Fibroblast of lung (primary cell): ENCODE results near the gene EFS. TPM values are rescaled to one million over a fixed set of nuclear protein-coding genes. Genes with fewer than 3 reads are reported as not detected.

Experiments
- DNase-seq, 2 donors: peaks; one replicate each; pipeline versions ENCODE4 v3.0.0 to v3.0.0-alpha.2; 2010; ENCODE audit warnings: low read depth in 2 of 2
- H2AFZ ChIP-seq: 2 replicates; pipeline ENCODE4 v1.5.1; 2012; ENCODE audit warnings: low read length, control low read depth, inconsistent platforms
- H3K27ac ChIP-seq: 2 replicates; pipeline ENCODE4 v1.5.1; 2011; ENCODE audit warnings: low read length, control low read depth; ENCODE audit not compliant: insufficient read depth
- H3K27me3 ChIP-seq: 2 replicates; pipeline ENCODE4 v1.5.1; 2011; ENCODE audit warnings: mild to moderate bottlenecking, low read length; ENCODE audit not compliant: control insufficient read depth, insufficient read depth
- H3K36me3 ChIP-seq: 2 replicates; pipeline ENCODE4 v1.5.1; 2011; ENCODE audit warnings: low read length; ENCODE audit not compliant: control insufficient read depth, insufficient read depth
- H3K4me1 ChIP-seq: 2 replicates; pipeline ENCODE4 v1.5.1; 2011; ENCODE audit warnings: low read length; ENCODE audit not compliant: control insufficient read depth, insufficient read depth; ENCODE audit errors: extremely low read depth
- H3K4me2 ChIP-seq: 2 replicates; pipeline ENCODE4 v1.5.1; 2011; ENCODE audit warnings: low read length, control low read depth; ENCODE audit not compliant: insufficient read depth; ENCODE audit errors: extremely low read depth
- H3K4me3 ChIP-seq, 4 experiments: fragments of 200-600 bp in 1 of 4; sonication (generic) in 1 of 4; replicated peaks in 1 of 4; 2 replicates each; pipeline ENCODE4 v1.5.1; 2011 to 2016; ENCODE audit warnings: low read length in 4 of 4, low read depth in 3 of 4, mild to moderate bottlenecking in 3 of 4, control low read depth in 2 of 4, inconsistent platforms in 1 of 4, mixed read lengths in 1 of 4; ENCODE audit not compliant: insufficient read depth in 1 of 4; ENCODE audit errors: control extremely low read depth in 1 of 4
- H3K79me2 ChIP-seq: 2 replicates; pipeline ENCODE4 v1.5.1; 2012; ENCODE audit warnings: mild to moderate bottlenecking, low read length, inconsistent platforms; ENCODE audit not compliant: control insufficient read depth, insufficient read depth
- H3K9ac ChIP-seq: 2 replicates; pipeline ENCODE4 v1.5.1; 2011; ENCODE audit warnings: mild to moderate bottlenecking, low read length, control low read depth; ENCODE audit not compliant: insufficient read depth
- H3K9me3 ChIP-seq: 2 replicates; pipeline ENCODE4 v1.5.1; 2012; ENCODE audit warnings: low read depth, low read length; ENCODE audit not compliant: control insufficient read depth, insufficient read depth
- H4K20me1 ChIP-seq: 2 replicates; pipeline ENCODE4 v1.5.1; 2011; ENCODE audit warnings: low read length; ENCODE audit not compliant: control insufficient read depth, insufficient read depth; ENCODE audit errors: extremely low read depth
- EZH2 ChIP-seq: IDR thresholded peaks from 2 replicates; pipeline ENCODE4 v1.5.1; 2012; ENCODE audit warnings: low read length, control low read depth, mild to moderate bottlenecking; ENCODE audit errors: missing control alignments
- polyA plus RNA-seq, 2 donors: library from polyadenylated mRNA; depleted of rRNA in 1 of 2; stranded (reverse) in 1 of 2; unstranded in 1 of 2; fragments of >200 nt; gene quantifications; 2 replicates each; pipeline ENCODE4 v1.2.1, GENCODE V29; 2011 to 2012; ENCODE audit warnings: missing spikeins in 1 of 2
- total RNA-seq: library from RNA; depleted of rRNA; stranded (reverse); fragments of >200 nt; gene quantifications from 2 replicates; pipeline ENCODE4 v1.2.1, GENCODE V29; 2014
- TF ChIP-seq, protein P1 (sequence below), 2 donors: IDR thresholded peaks in 1 of 2; conservative IDR thresholded peaks in 1 of 2; 1 replicate in 1 of 2; 2 replicates in 1 of 2; pipeline ENCODE4 v1.5.1; 2011 to 2012; ENCODE audit warnings: low read length in 2 of 2, control low read depth in 1 of 2, inconsistent platforms in 1 of 2, low read depth in 1 of 2, mild to moderate bottlenecking in 1 of 2

The EFS gene
- total and polyA plus RNA-seq, 2 donors (not counting 1 experiment from before 2014, with no cell fraction given): 2.3 to 12.2 TPM

DNA sequence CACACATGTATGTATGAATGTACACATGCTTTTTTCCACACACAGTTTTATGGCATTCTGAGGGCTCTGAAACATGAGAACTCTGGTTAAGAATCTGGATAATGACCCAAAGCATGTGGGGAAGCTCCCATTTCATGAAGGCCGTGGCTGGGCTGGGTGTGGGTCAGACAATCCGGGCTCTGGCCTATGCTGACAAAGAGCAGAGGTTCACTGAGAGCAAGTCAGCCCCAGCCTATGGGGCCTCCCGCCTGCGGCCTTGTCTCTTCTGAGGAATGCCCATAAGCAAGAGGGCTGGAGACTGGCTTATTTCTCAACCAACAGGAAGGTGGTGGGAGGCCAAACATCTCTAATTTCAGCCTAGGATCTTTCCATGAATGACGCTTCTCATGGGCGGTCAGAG lies 34.6 kb upstream of the EFS start:
- Histone ChIP-seq H3K27me3 (no peaks in the 10 kb centered on the region), H4K20me1 (no peaks in the 10 kb centered on the region), H3K4me1 (no peaks in the 10 kb centered on the region), H3K9me3 (no peaks in the 10 kb centered on the region), H3K4me2 (no peak overlapping the region), H3K9ac (no peak overlapping the region), H3K27ac (no peak overlapping the region), H3K36me3 (no peaks in the 10 kb centered on the region), H3K79me2 (no peaks in the 10 kb centered on the region), H3K4me3 (no peak overlapping the region), H2AFZ (no peak overlapping the region)
- DNase-seq: no peak
- TF ChIP-seq EZH2: no peak
- TF ChIP-seq, protein P1, sequence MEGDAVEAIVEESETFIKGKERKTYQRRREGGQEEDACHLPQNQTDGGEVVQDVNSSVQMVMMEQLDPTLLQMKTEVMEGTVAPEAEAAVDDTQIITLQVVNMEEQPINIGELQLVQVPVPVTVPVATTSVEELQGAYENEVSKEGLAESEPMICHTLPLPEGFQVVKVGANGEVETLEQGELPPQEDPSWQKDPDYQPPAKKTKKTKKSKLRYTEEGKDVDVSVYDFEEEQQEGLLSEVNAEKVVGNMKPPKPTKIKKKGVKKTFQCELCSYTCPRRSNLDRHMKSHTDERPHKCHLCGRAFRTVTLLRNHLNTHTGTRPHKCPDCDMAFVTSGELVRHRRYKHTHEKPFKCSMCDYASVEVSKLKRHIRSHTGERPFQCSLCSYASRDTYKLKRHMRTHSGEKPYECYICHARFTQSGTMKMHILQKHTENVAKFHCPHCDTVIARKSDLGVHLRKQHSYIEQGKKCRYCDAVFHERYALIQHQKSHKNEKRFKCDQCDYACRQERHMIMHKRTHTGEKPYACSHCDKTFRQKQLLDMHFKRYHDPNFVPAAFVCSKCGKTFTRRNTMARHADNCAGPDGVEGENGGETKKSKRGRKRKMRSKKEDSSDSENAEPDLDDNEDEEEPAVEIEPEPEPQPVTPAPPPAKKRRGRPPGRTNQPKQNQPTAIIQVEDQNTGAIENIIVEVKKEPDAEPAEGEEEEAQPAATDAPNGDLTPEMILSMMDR (conservative IDR thresholded peaks at IDR 0.05 in 1 of 2, IDR thresholded peaks at IDR 0.05 in 1 of 2; ENCODE audit: low read depth in 1 of 2, low read length in 2 of 2): no peak

DNA sequence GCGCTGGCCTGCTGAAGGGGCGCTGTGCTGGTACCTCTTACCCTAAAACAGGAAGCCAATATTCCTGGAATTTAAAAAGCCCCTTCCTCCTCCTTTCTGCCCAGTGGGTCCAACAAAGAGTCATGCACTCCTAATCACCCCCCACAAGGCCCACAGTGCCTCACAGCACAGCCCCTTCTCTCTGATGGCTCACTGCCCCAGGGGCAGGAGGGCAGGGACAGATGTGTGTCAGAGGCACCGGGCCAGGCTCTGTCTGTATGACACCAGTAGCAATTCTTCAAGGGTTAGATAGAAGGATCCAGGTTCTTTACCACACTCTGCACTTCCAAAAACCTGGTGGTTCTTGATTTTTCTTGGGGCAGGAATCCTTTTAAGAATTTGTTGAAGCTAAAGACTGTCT lies 34.2 kb upstream of the EFS start:
- Histone ChIP-seq H3K79me2 (no peaks in the 10 kb centered on the region), H3K4me1 (no peaks in the 10 kb centered on the region), H3K27me3 (no peaks in the 10 kb centered on the region), H2AFZ (no peak overlapping the region), H3K9ac (no peak overlapping the region), H3K9me3 (no peaks in the 10 kb centered on the region), H3K27ac (no peak overlapping the region), H4K20me1 (no peaks in the 10 kb centered on the region), H3K4me2 (no peak overlapping the region), H3K36me3 (no peaks in the 10 kb centered on the region), H3K4me3 (no peak overlapping the region)
- DNase-seq: no peak
- TF ChIP-seq, protein P1 (conservative IDR thresholded peaks at IDR 0.05 in 1 of 2, IDR thresholded peaks at IDR 0.05 in 1 of 2; ENCODE audit: low read depth in 1 of 2, low read length in 2 of 2): no peak
- TF ChIP-seq EZH2: no peak

DNA sequence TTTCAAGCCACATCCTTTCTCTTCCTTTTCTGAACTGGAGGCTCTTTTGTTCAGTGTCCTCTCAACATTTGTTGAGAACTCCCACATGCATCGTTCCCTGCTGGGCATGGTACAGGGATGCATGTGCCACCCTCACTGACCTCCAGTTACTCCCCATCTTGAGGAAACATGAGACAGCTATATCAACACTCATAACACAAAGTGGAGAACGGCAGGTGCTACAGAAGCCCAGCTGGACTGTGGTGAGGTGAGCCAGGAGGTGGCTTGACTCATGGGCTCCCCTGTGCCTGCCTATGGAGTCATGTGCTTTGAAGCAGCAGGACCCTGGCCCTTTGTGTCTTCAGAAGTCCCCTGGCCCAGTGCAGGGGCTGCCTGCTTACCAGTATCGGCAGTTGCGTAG lies 33.4 kb upstream of the EFS start:
- no peaks in the 10 kb centered on the region for H4K20me1 ChIP-seq
- no peaks in the 10 kb centered on the region for H3K36me3 ChIP-seq
- no peak overlapping the region for H3K4me3 ChIP-seq
- H3K4me1 ChIP-seq: no peaks in the 10 kb centered on the region
- DNase-seq: no peak
- H3K4me2 ChIP-seq: no peak overlapping the region
- H3K79me2 ChIP-seq: no peaks in the 10 kb centered on the region
- H2AFZ ChIP-seq: no peak overlapping the region
- H3K9me3 ChIP-seq: no peaks in the 10 kb centered on the region
- H3K9ac ChIP-seq: no peak overlapping the region
- no peak for TF ChIP-seq EZH2
- TF ChIP-seq, protein P1 (conservative IDR thresholded peaks at IDR 0.05 in 1 of 2, IDR thresholded peaks at IDR 0.05 in 1 of 2; ENCODE audit: low read depth in 1 of 2, low read length in 2 of 2): no peak
- H3K27ac ChIP-seq: no peak overlapping the region
- H3K27me3 ChIP-seq: no peaks in the 10 kb centered on the region
